Endothelial cell of umbilical vein (primary cell): ENCODE results near the gene DEGS2. TPM values are rescaled to one million over a fixed set of nuclear protein-coding genes. Genes with fewer than 3 reads are reported as not detected.

ENCODE experiments used
- BruUV-seq: library from RNA; stranded (reverse); fragments of 400-500 nt; replicated peaks from 2 replicates; lab custom pipeline; 2021; lab: Mats Ljungman, UMichigan
- CTCF ChIA-PET: fragments of 300-600, 350-600 bp; sonication (Branson Sonifier 250); formaldehyde crosslinking; loops from one replicate; lab custom pipeline; 2021; ENCODE audit warnings: antibody characterized with exemption, inconsistent platforms; lab: Charles Lee
- POLR2A ChIA-PET: fragments of 300-600, 350-600 bp; sonication (Branson Sonifier 250); formaldehyde crosslinking; loops from one replicate; lab custom pipeline; 2021; ENCODE audit warnings: antibody characterized with exemption, inconsistent platforms; lab: Charles Lee
- DNase-seq: peaks from one replicate; pipeline ENCODE4 v3.0.0-alpha.2; 2011; ENCODE audit warnings: low read depth, low spot score
- FAIRE-seq: peaks from 2 replicates; lab custom pipeline; 2011; peaks lifted over from hg19 to GRCh38; lab: Jason Lieb, UNC
- H2AFZ ChIP-seq: 2 replicates; pipeline ENCODE4 v1.6.0; 2012; ENCODE audit warnings: low read depth, low read length, control low read depth, inconsistent platforms
- H3K27ac ChIP-seq: 2 replicates; pipeline ENCODE4 v1.5.1; 2011; ENCODE audit warnings: low read depth, mild to moderate bottlenecking, control low read depth, low read length, moderate library complexity; ENCODE audit not compliant: insufficient read depth
- H3K27me3 ChIP-seq, 2 experiments: 2 replicates each; pipeline versions ENCODE4 v1.6.0 to v1.6.1; 2011; ENCODE audit warnings: low read length in 2 of 2, mixed read lengths in 1 of 2; ENCODE audit not compliant: control insufficient read depth in 2 of 2, insufficient read depth in 2 of 2
- H3K36me3 ChIP-seq, 2 experiments: 2 replicates in 1 of 2; 3 replicates in 1 of 2; pipeline ENCODE4 v1.5.1; 2011; ENCODE audit warnings: low read length in 2 of 2, mild to moderate bottlenecking in 1 of 2, moderate library complexity in 1 of 2; ENCODE audit not compliant: control insufficient read depth in 2 of 2, insufficient read depth in 2 of 2; ENCODE audit errors: extremely low read depth in 1 of 2
- H3K4me1 ChIP-seq: 3 replicates; pipeline ENCODE4 v1.5.1; 2011; ENCODE audit warnings: mild to moderate bottlenecking, low read length; ENCODE audit not compliant: control insufficient read depth, insufficient read depth; ENCODE audit errors: extremely low read depth
- H3K4me2 ChIP-seq: 2 replicates; pipeline ENCODE4 v1.6.1; 2011; ENCODE audit warnings: low read length, control low read depth, mixed read lengths; ENCODE audit not compliant: insufficient read depth
- H3K4me3 ChIP-seq, 3 experiments: fragments of 200-600 bp in 1 of 3; sonication (generic), shearing (Covaris generic) in 1 of 3; replicated peaks in 1 of 3; 2 replicates each; pipeline ENCODE4 v1.5.1; 2011 to 2016; ENCODE audit warnings: control low read depth in 3 of 3, low read length in 3 of 3, mild to moderate bottlenecking in 2 of 3, inconsistent platforms in 1 of 3, low read depth in 1 of 3, moderate library complexity in 1 of 3; ENCODE audit not compliant: insufficient read depth in 1 of 3
- H3K79me2 ChIP-seq: 2 replicates; pipeline ENCODE4 v1.6.0; 2012; ENCODE audit warnings: low read length, inconsistent platforms; ENCODE audit not compliant: control insufficient read depth, insufficient read depth
- H3K9ac ChIP-seq: replicated peaks from 2 replicates; pipeline ENCODE3; 2011; ENCODE audit warnings: low read length, control low read depth; ENCODE audit not compliant: insufficient read depth; ENCODE audit errors: extremely low read depth
- H3K9me1 ChIP-seq: replicated peaks from 3 replicates; pipeline ENCODE4 v1.6.0; 2011; ENCODE audit warnings: mild to moderate bottlenecking, low read length; ENCODE audit not compliant: control insufficient read depth, insufficient read depth; ENCODE audit errors: extremely low read depth
- H3K9me3 ChIP-seq: replicated peaks from 2 replicates; pipeline ENCODE4 v1.5.1; 2012; ENCODE audit warnings: low read length, inconsistent platforms; ENCODE audit not compliant: control insufficient read depth, insufficient read depth
- H4K20me1 ChIP-seq: replicated peaks from 2 replicates; pipeline ENCODE3; 2011; ENCODE audit warnings: mild to moderate bottlenecking, low read length; ENCODE audit not compliant: control insufficient read depth, insufficient read depth; ENCODE audit errors: extremely low read depth
- EZH2 ChIP-seq: IDR thresholded peaks from 2 replicates; pipeline ENCODE4 v1.6.1; 2012; ENCODE audit warnings: borderline replicate concordance, low read depth, mild to moderate bottlenecking, moderate library complexity, low read length, inconsistent platforms; ENCODE audit not compliant: severe bottlenecking
- FOS ChIP-seq: IDR thresholded peaks from 2 replicates; pipeline ENCODE4 v1.6.1; 2011; ENCODE audit warnings: mild to moderate bottlenecking, low read length, moderate library complexity, borderline replicate concordance; ENCODE audit not compliant: insufficient read depth
- GATA2 ChIP-seq: IDR thresholded peaks from 2 replicates; pipeline ENCODE4 v1.7.0; 2011; ENCODE audit warnings: low read depth, mild to moderate bottlenecking, moderate library complexity, mixed read lengths, low read length; ENCODE audit not compliant: insufficient read length, insufficient read depth
- JUN ChIP-seq: IDR thresholded peaks from 2 replicates; pipeline ENCODE4 v1.6.1; 2011; ENCODE audit warnings: borderline replicate concordance, low read depth; ENCODE audit not compliant: insufficient read length, insufficient read depth
- MAX ChIP-seq: IDR thresholded peaks from 2 replicates; pipeline ENCODE4 v1.6.1; 2011; ENCODE audit not compliant: insufficient read depth, insufficient read length
- MYC ChIP-seq: IDR thresholded peaks from one replicate; pipeline ENCODE4 v1.6.1; 2011; ENCODE audit warnings: mild to moderate bottlenecking, low read depth, low read length
- POLR2A ChIP-seq: IDR thresholded peaks from 2 replicates; pipeline ENCODE4 v1.6.1; 2012; ENCODE audit warnings: low read depth, mild to moderate bottlenecking, control low read depth, low read length
- POLR2AphosphoS5 ChIP-seq: IDR thresholded peaks from 2 replicates; pipeline ENCODE4 v1.6.1; 2012; ENCODE audit warnings: low read depth, mild to moderate bottlenecking, control low read depth, low read length, moderate library complexity; ENCODE audit not compliant: insufficient read depth
- dilution Hi-C: fragments of 300-500 bp; cut with MboI; formaldehyde crosslinking; loops from one replicate; pipeline ENCODE4 v1.15.0; 2019; ENCODE audit warnings: low sequenced_read_pairs; ENCODE audit not compliant: extremely low pct_ligation_motif_present
- intact Hi-C: fragments of 100-400 bp; cut with micrococcal nuclease; formaldehyde crosslinking; loops from one replicate; pipeline ENCODE4 v1.10.0; 2022
- polyA plus RNA-seq, 4 experiments: library from polyadenylated mRNA; depleted of rRNA in 3 of 4; stranded (reverse) in 3 of 4; unstranded in 1 of 4; fragments of >200 nt; gene quantifications; 2 replicates each; pipeline versions ENCODE4 v1.2.1 to v1.2.3, GENCODE V29; 2011 to 2012; ENCODE audit warnings: missing spikeins in 1 of 4
- total RNA-seq: library from RNA; stranded (reverse); gene quantifications from 2 replicates; pipeline ENCODE4 v1.2.3, GENCODE V29; 2021
- TF ChIP-seq, protein P1 (sequence below), 2 donors: IDR thresholded peaks; 1 replicate in 1 of 2; 2 replicates in 1 of 2; pipeline ENCODE4 v1.5.1; 2011; ENCODE audit warnings: low read length in 2 of 2, mild to moderate bottlenecking in 2 of 2, moderate library complexity in 2 of 2, control low read depth in 1 of 2, inconsistent platforms in 1 of 2, low read depth in 1 of 2; ENCODE audit not compliant: insufficient read depth in 1 of 2; ENCODE audit errors: extremely low read depth in 1 of 2

DEGS2 gene
- total and polyA plus RNA-seq, 2 donors (not counting 3 experiments of a cell fraction or from before 2014, with no cell fraction given), result 0.06 TPM; not detected in 1

GRCh38 chr14:100108840-100109593 lies 50.4 kb downstream of the DEGS2 start:
- no peaks in the 10 kb centered on the region for H3K79me2 ChIP-seq
- ChIA-PET CTCF (interaction anchor here (0.9 to 6.2 kb wide), 23 partner anchors 9 to 138 kb away, joined by 3 to 150 read pairs (median 6); no protein-coding TSS in a partner anchor), POLR2A (interaction anchor here (0.6 kb wide), 1 partner anchor 295 kb away, joined by 3 read pairs; no protein-coding TSS in a partner anchor)
- no peaks in the 10 kb centered on the region for H4K20me1 ChIP-seq
- H2AFZ ChIP-seq, result no peak overlapping the region
- intact Hi-C loops (loop anchor here (1.0 kb wide), 5 partner anchors 33 to 127 kb away; no protein-coding TSS in a partner anchor), dilution Hi-C loops (no loop called here)
- no peaks in the 10 kb centered on the region for H3K9me3 ChIP-seq
- TF ChIP-seq EZH2, result no peak
- TF ChIP-seq FOS, result no peak
- TF ChIP-seq MYC, result no peak
- TF ChIP-seq MAX, result no peak
- TF ChIP-seq POLR2A, result no peak
- TF ChIP-seq, protein P1, sequence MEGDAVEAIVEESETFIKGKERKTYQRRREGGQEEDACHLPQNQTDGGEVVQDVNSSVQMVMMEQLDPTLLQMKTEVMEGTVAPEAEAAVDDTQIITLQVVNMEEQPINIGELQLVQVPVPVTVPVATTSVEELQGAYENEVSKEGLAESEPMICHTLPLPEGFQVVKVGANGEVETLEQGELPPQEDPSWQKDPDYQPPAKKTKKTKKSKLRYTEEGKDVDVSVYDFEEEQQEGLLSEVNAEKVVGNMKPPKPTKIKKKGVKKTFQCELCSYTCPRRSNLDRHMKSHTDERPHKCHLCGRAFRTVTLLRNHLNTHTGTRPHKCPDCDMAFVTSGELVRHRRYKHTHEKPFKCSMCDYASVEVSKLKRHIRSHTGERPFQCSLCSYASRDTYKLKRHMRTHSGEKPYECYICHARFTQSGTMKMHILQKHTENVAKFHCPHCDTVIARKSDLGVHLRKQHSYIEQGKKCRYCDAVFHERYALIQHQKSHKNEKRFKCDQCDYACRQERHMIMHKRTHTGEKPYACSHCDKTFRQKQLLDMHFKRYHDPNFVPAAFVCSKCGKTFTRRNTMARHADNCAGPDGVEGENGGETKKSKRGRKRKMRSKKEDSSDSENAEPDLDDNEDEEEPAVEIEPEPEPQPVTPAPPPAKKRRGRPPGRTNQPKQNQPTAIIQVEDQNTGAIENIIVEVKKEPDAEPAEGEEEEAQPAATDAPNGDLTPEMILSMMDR (IDR thresholded peaks at IDR 0.05; ENCODE audit: extremely low read depth in 1 of 2, insufficient read depth in 1 of 2, low read depth in 1 of 2, low read length in 2 of 2), result no peak
- TF ChIP-seq JUN, result no peak
- TF ChIP-seq GATA2, result no peak
- no peak for TF ChIP-seq POLR2AphosphoS5
- no TSS peak for BruUV-seq
- H3K4me1 ChIP-seq, result peaks cover 19% of the 10 kb centered on the region
- H3K4me3 ChIP-seq, result no peak overlapping the region
- no peaks in the 10 kb centered on the region for H3K36me3 ChIP-seq
- H3K27me3 ChIP-seq, result no peaks in the 10 kb centered on the region
- H3K4me2 ChIP-seq, result no peak overlapping the region
- H3K9ac ChIP-seq, result no peak overlapping the region
- FAIRE-seq (no peak), DNase-seq (no peak)
- no peaks in the 10 kb centered on the region for H3K9me1 ChIP-seq
- H3K27ac ChIP-seq, result no peak overlapping the region
